CMK (cell line): ENCODE results near the gene CTR9.

ENCODE experiments used
- DNase-seq: peaks from one replicate; pipeline ENCODE4 v3.0.0-alpha.2; 2010; ENCODE audit warnings: low read depth

Gene CTR9

GRCh38 chr11:10750838-10751580 is at the start of gene CTR9:
CTR9 (plus strand) TSS chr11:10751246; CDS start chr11:10751413, 167 bp downstream.
- DNase-seq = peak; percentile 80

GRCh38 chr11:10701982-10702381 is 49.1 kb upstream of the CTR9 start:
- DNase-seq = no peak

- DNase-seq = no peak
Measured at GRCh38 chr11:10708131-10708530, 42.9 kb upstream of the CTR9 start.

- no peak for DNase-seq
Measured at GRCh38 chr11:10709299-10710086, 41.6 kb upstream of the CTR9 start.

GRCh38 chr11:10715571-10715970 is 35.5 kb upstream of the CTR9 start:
- no peak for DNase-seq

GRCh38 chr11:10716122-10716521 is 34.9 kb upstream of the CTR9 start:
- no peak for DNase-seq

GRCh38 chr11:10716543-10717259 is 34.3 kb upstream of the CTR9 start:
- DNase-seq = peak; percentile 83

- DNase-seq = no peak
Measured at GRCh38 chr11:10719616-10720015, 31.4 kb upstream of the CTR9 start.

- DNase-seq = no peak
Measured at GRCh38 chr11:10720881-10721376, 30.1 kb upstream of the CTR9 start.

GRCh38 chr11:10722307-10722706 is 28.7 kb upstream of the CTR9 start:
- peak; percentile 98 for DNase-seq

- DNase-seq = peak; percentile 76
Measured at GRCh38 chr11:10725114-10725906, 25.7 kb upstream of the CTR9 start.

GRCh38 chr11:10725907-10726253 is 25.2 kb upstream of the CTR9 start:
- DNase-seq = no peak

GRCh38 chr11:10727146-10727851 is 23.7 kb upstream of the CTR9 start:
- DNase-seq = no peak

GRCh38 chr11:10728154-10728553 is 22.9 kb upstream of the CTR9 start:
- DNase-seq = no peak

GRCh38 chr11:10728789-10729472 is 22.1 kb upstream of the CTR9 start:
- DNase-seq = no peak

- no peak for DNase-seq
Measured at GRCh38 chr11:10730151-10730550, 20.9 kb upstream of the CTR9 start.

GRCh38 chr11:10731064-10731680 is 19.9 kb upstream of the CTR9 start:
- no peak for DNase-seq

- peak; percentile 93 for DNase-seq
Measured at GRCh38 chr11:10735481-10736475, 15.3 kb upstream of the CTR9 start.
